GM21360 (cell line): ENCODE measurements around the gene TOMM20L.
"Not testable (repeated sequence)": the region's sequence is repeated elsewhere in the genome, so short reads cannot be mapped to it uniquely, and the experiment has no call there.

ENCODE experiments used
- ATAC-seq: cut with Tn5 transposase; IDR thresholded peaks from one replicate; pipeline ENCODE4 v1.9.1; 2021; ENCODE audit warnings: mild to moderate bottlenecking, moderate library complexity; ENCODE audit not compliant: unreplicated experiment

Gene TOMM20L

GRCh38 chr14:58395812-58396788 is at the start of gene TOMM20L:
TSS of gene TOMM20L (plus strand) at chr14:58395930. CDS start at chr14:58395958, 28 bp downstream.
- peak; percentile 88 for ATAC-seq

DNA sequence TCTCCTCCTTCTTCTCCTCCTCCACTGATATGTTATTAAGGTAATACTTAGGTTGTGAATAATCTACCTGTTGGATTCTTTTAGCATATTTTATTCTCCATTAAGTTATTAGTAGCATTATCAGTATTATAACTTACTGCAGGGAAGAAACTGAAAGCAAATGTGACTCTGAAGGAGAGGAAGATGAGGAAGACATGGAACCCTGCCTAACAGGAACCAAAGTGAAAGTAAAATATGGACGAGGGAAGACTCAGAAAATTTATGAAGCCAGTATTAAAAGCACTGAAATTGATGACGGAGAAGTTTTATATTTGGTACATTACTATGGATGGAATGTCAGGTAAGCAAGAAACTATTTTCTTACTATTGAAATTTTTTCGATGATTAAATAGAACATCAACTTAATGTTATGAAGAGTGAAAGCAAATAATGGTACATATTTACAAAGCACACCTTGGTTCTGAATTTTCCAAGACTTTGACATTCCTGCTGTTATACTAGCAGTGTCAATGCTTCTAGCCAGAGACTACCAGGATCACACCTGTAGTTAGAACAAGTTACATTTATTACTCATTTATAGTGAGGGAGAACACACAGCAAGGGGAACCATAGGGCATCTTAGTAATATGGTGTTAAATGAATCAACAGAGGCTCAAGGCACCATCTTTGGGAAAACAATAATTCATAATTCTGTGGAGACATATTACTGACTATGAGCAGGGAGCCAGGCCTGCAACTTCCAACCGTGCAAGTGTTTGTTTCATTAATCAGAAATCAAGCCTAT is 42.0 kb upstream of the TOMM20L start:
- ATAC-seq, result no peak

- no peak for ATAC-seq
Measured at GRCh38 chr14:58354808-58355207, 40.9 kb upstream of the TOMM20L start.

DNA sequence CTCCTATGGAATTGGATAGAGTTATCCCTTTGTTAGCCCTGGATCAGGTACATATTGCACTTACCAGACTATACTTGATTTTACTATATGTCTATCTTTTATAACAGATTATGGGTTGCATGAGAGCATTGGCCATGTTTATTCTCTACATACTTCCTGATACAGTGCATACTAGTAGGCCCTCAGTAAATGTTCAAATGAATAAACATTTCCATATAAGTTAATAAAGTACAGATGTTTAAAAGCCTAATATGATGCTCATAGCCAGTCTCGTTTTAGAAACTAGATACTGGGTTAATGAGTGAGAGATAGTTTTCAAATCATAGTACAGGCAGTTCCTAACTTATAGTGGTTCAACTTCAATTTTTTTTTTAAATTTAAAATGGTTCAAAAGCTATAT is 39.5 kb upstream of the TOMM20L start:
- no peak for ATAC-seq

DNA sequence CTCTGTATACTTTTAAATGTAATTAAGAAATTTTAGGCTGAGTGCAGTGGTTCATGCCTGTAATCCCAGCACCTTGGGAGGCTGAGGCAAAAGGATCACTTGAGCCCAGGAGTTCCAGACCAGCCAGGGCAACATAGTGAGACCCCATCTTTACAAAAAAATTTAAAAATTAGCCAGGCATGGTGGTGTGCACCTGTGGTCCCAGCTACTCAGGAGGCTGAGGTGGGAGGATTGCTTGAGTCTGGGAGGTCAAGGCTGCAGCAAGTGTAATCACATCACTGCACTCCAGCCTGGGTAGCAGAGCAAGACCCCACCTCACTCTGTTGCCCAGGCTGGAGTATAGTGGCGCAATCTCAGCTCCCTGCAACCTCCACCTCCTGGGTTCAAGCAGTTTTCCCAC is 33.5 kb upstream of the TOMM20L start:
- not testable (repeated sequence) for ATAC-seq

- no peak for ATAC-seq
Measured at GRCh38 chr14:58362798-58363412, 32.8 kb upstream of the TOMM20L start.

GRCh38 chr14:58364316-58364715 is 31.4 kb upstream of the TOMM20L start:
- ATAC-seq, result no peak

DNA sequence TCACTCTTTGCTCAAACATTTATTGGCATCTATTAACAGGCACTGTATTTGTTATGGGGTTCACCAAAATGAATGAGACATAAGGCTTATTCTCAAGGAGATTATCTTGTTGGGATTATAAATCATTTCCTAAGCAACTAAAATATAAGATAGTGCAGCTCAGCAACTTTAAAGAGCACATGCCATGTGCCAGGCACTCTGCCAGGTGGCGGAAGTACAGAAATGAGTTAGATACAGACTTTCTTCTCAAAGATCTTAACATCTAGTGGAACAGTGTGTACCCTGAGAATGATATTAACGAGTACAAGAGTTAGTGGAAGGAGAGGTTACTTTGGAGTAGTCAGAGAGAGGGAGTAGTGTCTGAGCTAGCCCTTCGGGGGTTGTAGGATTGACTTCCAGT is 28.4 kb upstream of the TOMM20L start:
- ATAC-seq, result no peak

DNA sequence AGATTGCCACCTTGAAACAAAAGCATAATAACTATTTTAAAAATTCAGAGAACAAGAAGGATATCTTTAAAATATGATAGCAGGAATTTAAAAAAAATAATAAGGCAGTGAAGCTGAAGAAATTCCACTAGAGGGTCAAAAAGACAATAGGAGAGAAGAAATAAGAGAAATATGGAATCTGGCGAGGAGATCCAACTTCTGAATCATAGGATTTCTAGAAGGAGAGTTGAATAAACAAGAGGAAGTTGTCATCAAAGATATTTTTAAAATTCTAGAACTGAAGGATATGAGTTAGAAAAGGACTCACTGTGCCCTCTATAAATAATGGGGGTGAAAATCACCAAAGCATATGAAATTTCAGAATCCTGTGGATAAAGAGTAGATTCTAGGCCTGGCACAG is 26.8 kb upstream of the TOMM20L start:
- ATAC-seq, result no peak

DNA sequence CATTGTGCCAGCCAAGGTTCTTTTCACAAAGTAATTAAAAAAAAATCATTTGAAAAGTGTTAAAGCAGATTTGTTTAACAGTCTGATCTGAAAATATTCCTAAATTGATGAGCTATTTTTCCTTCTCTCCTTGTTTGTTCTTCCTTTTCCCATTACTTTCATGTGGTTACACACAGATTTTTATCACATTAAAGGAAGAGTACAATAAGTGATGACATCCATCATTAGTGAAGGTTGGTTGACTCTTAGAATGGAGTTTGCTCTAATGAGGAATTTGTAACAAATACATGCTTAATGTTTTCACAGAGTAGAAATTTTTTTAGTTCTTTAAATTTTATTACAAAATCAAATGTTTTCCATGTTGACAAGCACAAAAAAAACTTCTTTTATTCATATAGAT is 18.9 kb upstream of the TOMM20L start:
- no peak for ATAC-seq

GRCh38 chr14:58390830-58391229 is 4.9 kb upstream of the TOMM20L start:
- no peak for ATAC-seq

GRCh38 chr14:58395562-58395811 is 243 bp upstream of the TOMM20L start:
- no peak for ATAC-seq

DNA sequence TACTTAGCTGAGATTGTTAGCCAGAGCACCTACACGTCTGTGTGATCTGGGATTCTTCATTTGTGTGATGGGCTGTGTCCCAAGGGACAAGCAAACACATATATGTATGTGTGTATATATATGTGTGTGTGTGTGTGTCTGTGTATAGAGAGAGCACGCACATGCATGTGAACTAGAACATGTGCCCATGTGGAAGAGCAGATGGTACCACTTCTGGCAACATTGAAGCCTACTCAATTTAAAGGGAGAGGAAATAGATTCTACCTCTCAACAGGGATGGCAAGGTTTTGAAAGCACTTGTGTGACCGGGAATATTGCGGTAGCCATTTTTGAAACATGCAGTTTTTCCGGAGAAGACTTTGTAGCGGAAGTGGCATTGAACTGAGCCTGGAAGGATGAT is 1.4 kb downstream of the TOMM20L start:
- no peak for ATAC-seq

DNA sequence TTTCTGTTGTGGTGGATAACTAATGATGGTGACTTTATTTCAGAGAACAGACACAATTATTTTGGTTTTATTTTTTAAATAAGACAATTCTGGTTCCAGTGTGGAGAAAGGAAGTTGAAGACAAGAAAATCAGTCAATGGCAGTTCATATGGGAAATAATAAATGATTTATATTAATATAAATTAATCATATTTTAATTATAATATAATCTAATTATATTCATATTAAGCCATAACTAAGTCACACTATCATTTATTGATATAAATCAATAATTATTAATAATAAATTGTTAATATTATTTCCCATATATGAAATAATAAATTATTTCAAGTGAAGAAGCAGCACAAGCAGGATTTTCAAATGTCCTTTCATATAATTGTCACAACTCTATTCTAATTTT is 2.8 kb downstream of the TOMM20L start:
- no peak for ATAC-seq

DNA sequence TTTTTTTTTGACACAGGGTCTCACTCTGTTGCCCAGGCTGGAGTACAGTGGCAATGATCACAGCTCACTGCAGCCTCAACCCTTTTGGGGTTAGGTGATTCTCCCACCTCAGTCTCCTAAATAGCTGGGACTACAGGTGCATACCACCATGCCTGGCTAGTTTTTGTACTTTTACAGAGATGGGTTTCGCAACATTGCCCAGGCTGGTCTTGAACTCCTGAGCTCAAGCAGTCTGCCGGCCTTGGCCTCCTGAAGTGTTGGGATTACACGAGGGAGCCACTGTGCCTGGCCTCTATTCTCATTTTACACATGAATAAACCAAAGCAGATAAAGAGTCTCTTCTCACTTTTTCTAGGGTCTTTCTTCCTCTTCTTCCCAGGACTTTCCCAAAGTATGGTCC is 3.2 kb downstream of the TOMM20L start:
- ATAC-seq, result no peak

- ATAC-seq, result no peak
Measured at GRCh38 chr14:58401587-58401986, 5.9 kb downstream of the TOMM20L start.

- ATAC-seq, result no peak
Measured at GRCh38 chr14:58408681-58409215, 13.0 kb downstream of the TOMM20L start.

GRCh38 chr14:58414845-58415244 is 19.1 kb downstream of the TOMM20L start:
- no peak for ATAC-seq

- no peak for ATAC-seq
Measured at GRCh38 chr14:58415636-58416547, 20.2 kb downstream of the TOMM20L start.

DNA sequence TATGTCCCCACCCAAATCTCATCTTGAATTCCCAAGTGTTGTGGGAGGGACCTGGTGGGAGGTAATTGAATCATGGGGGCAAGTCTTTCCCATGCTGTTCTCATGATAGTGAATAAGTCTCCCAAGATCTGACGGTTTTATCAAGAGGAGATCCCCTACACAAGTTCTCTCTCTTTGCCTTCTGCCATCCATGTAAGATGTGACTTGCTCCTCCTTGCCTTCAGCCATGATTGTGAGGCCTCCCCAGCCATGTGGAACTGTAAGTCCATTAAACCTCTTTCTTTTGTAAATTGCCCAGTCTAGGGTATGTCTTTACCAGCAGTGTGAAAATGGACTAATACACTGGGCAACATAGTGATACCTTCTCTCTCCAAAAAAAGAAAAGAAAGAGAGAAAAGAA is 21.2 kb downstream of the TOMM20L start:
- not testable (repeated sequence) for ATAC-seq
